Measurements from ENCODE around the gene RPS16.

The RPS16 gene

DNA sequence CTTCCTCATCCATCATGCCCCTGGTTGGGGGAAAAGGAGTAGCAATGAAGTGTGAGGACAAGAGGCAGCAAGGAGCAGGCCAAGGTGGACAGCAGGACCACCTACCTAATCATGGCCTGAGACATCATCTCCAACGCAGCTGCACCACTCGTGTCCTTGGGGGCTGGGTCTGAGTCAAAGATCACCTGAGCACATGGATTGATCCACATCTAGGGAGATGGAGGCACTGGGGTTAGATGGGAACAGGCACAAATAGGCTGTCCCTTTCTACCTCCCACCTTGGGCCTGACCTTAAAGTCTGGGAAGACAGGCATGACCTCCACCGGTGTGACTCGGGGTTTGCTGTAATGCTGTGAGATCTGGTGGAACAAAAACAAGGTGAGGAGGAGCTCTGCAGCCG is 47.1 kb downstream of the RPS16 start:
- no peak for DNase-seq (ENCODE audit: low read depth)

DNA sequence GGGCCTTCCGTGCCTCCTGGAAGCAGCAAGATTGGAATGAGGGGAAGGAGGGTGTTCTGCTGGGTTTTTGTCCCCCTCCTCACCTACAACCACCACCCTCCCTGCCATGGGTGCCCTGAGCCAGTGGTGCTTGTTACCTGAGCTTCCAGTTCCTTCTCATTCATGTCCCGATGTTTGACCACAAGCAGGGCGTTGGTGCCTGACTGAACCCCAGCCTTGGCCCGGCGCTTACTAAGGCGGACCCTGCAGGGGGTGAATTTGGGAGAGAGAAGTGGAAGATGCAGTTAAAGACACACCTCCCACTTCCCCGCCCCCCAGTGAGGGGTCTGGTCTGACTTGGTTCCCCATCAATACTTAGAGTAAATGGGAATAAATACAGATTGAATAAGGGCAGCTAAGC is 49.2 kb downstream of the RPS16 start:
- DNase-seq (ENCODE audit: low read depth): no peak

DNA sequence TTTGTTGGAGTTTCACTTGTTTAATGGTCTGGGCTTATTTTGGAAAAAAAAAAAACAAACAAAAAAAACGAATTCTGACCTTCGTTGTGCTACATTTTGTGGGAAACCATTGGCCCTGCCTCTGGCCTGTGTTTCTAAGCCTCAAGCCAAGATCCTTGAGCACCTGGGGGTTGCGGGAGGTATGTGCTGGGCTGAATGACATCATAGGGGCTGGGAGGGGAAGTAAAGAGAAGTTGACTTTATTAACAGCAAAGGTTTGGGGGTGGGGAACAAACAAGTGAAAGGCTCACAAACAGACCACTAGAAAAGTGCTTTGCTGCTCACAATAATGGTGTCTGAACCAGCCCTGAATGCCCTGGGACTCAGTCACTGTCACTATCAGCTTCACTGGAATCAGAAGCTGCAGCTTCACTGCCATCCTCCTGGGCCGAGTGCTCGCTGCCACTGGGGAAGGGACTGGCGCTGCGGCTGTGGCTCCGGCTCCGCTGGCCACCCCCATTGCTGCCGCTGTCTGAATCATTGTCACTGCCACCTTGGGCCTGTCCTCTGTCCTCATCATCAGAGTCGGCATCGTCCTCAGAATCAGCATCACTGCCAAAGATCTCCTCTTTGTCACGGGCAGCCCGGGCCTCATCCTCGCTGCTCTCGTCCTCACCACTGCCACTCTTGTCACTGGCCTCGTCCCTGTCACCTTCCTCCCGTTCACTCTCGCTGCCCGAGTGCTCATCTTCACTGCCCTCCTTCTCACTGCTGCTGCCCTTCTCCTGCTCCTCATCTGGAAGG is 49.9 kb downstream of the RPS16 start:
- DNase-seq (ENCODE audit: low read depth): no peak

DNA sequence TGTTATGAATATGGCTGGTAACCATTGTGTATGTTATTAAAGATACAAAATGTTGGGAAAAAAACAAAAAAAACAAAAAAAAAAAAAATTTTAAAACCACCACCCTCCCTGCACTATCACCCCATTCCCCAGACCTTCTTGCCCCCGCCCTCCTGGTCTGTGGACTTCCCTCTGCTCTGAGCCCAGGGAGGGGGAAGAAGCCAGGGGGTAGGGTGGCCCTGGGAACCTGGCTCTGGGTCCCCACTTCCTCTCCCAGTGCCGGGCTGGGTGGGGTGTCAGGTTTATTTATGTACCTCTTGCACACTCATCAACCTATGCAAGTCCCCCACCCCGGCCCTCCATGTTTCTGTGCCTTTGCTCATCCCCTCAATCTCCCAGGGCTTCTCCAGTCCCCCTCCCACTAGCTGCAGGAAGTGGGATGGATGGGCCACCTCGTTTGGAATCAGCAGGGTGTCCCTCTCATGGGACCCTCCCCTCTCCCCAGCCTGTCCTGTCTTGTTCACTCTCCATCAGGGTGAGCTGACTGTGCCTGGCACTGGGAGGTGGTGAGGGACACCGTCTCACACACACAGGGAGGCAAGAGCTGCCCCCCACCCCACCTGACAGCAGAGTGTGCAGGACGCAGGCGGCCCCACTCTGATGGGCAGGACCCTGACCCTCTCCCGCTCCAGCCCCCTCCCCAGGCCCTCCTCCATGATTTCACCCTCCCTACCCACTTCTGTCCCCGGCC is 50.7 kb downstream of the RPS16 start:
- no peak for DNase-seq (ENCODE audit: low read depth)

Data from CMK (cell line).